ENCODE results near the gene NINL.
"Not testable (repeated sequence)": the region's sequence is repeated elsewhere in the genome, so short reads cannot be mapped to it uniquely, and the experiment has no call there.

NINL gene

DNA sequence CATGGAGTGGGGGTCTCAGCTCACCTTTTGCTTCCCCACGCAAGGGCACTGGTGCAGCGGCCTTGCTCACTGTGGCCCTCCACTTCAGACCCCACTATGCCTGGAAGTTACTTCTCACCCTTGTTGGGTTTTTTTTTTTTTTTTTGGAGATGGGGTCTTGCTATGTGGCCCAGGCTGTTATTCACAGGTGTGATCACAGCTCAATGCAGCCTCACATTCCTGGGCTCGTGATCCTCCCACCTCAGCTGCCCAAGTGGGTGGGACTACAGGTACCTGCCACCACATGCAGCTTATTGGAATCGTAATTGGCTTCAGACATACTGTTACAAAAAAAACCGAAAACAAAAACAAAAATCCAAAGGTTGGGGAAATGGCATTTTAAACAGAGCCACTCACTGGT is 32.4 kb downstream of the NINL start:
- H3K9me3 ChIP-seq (ENCODE audit: severe bottlenecking): no peaks in the 10 kb centered on the region
- H3K36me3 ChIP-seq: peaks cover 7% of the 10 kb centered on the region
- H3K27ac ChIP-seq: peak overlapping the region; percentile 82
- TF ChIP-seq, protein P1, sequence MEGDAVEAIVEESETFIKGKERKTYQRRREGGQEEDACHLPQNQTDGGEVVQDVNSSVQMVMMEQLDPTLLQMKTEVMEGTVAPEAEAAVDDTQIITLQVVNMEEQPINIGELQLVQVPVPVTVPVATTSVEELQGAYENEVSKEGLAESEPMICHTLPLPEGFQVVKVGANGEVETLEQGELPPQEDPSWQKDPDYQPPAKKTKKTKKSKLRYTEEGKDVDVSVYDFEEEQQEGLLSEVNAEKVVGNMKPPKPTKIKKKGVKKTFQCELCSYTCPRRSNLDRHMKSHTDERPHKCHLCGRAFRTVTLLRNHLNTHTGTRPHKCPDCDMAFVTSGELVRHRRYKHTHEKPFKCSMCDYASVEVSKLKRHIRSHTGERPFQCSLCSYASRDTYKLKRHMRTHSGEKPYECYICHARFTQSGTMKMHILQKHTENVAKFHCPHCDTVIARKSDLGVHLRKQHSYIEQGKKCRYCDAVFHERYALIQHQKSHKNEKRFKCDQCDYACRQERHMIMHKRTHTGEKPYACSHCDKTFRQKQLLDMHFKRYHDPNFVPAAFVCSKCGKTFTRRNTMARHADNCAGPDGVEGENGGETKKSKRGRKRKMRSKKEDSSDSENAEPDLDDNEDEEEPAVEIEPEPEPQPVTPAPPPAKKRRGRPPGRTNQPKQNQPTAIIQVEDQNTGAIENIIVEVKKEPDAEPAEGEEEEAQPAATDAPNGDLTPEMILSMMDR (IDR thresholded peaks at IDR 0.05; ENCODE audit: low read depth, low read length): no peak
- no peak for DNase-seq
- H3K4me3 ChIP-seq (ENCODE audit: low read depth, low read length): no peak overlapping the region
- no peaks in the 10 kb centered on the region for H3K27me3 ChIP-seq (ENCODE audit: insufficient read depth, low read depth, severe bottlenecking)

DNA sequence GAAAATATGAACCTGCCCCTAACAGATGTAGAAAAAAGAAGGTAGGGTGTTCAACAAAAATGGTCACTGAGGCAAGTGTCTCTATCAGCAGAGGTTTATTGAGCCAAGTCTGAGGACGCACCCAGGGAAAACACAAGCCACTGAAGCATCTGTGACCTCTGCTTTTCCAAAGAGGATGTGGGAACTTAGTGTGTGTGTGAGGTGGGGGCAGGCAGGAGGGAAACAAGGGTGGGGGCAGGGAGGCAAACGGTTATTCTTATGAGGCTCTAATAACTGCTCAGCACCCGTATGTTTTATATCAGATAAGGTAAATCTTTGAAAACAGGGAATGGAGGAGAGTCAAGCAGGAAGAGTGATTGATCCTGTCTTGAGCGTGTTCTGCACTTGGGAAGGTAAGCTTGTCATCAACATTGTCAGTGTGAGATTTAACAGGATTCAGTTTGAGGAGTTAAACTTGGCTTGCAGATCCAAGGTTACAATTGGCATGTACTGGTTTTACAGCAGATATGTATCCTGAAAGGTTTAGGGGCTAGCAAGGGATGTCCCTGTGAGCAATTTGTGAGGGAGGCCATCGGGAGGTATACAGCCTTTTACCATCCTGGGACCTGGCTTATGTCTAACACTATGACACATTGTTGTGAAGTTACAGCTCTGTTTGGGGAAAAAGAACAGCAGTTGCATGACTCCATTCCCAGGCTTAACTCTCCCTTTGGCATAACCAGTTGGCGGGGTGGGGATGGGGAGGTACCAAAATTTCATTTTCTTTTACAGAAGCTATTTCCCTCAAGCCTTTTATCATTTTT is 33.7 kb downstream of the NINL start:
- H3K36me3 ChIP-seq: peaks cover 4% of the 10 kb centered on the region; the same call in 1 of the 2 replicates
- no peak overlapping the region for H3K4me3 ChIP-seq (ENCODE audit: low read depth, low read length)
- TF ChIP-seq, protein P1 (IDR thresholded peaks at IDR 0.05; ENCODE audit: low read depth, low read length): no peak
- DNase-seq: peak; percentile 41
- H3K27ac ChIP-seq: peak overlapping the region; percentile 82
- no peaks in the 10 kb centered on the region for H3K9me3 ChIP-seq (ENCODE audit: severe bottlenecking)
- H3K27me3 ChIP-seq (ENCODE audit: insufficient read depth, low read depth, severe bottlenecking): no peaks in the 10 kb centered on the region

GRCh38 chr20:25550645-25551337 is 34.5 kb downstream of the NINL start:
- peak; percentile 65 for DNase-seq
- not testable (repeated sequence) for H3K36me3 ChIP-seq; H3K9me3 ChIP-seq (ENCODE audit: severe bottlenecking); H3K27me3 ChIP-seq (ENCODE audit: insufficient read depth, low read depth, severe bottlenecking); H3K4me3 ChIP-seq (ENCODE audit: low read depth, low read length)
- peak overlapping the region; percentile 82 for H3K27ac ChIP-seq

DNA sequence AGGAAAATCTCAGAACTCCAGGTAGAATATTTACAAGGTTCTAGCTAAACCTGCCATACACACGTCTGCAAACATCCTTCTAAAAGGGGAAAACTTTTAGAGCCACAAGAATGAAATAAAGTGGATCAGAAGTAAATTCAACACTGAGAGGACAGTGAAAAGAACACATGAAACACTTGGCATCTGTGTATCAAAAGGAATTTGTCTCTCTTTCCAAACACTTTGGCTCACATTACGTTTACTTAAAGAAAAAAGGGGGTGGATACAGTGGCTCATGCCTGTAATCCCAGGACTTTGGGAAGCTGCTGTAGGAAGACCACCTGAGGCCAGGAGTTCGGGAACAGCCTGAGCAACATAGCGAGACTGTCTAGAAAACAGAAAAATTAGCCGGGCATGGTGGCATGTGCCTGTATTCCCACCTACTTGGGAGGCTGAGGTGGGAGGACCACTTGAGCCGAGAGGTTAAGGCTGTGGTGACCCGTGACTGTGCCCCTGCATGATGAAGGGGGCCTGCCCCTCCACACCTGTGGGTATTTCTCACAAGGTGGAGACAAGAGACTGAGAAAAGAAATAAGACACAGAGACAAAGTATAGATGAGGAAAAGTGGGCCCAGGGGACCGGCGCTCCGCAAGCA is 35.4 kb downstream of the NINL start:
- TF ChIP-seq, protein P1 (IDR thresholded peaks at IDR 0.05; ENCODE audit: low read depth, low read length): no peak

GRCh38 chr20:25549172-25549773 is 36.1 kb downstream of the NINL start:
- TF ChIP-seq, protein P1 (IDR thresholded peaks at IDR 0.05; ENCODE audit: low read depth, low read length): no peak
- Histone ChIP-seq H3K9me3 (ENCODE audit: severe bottlenecking) (no peaks in the 10 kb centered on the region), H3K27ac (peak overlapping the region; percentile 82), H3K36me3 (peaks cover 8% of the 10 kb centered on the region; the same call in 1 of the 2 replicates), H3K4me3 (ENCODE audit: low read depth, low read length) (no peak overlapping the region), H3K27me3 (ENCODE audit: insufficient read depth, low read depth, severe bottlenecking) (no peaks in the 10 kb centered on the region)
- no peak for DNase-seq

More for the DNA sequence above, 35.4 kb downstream of the NINL start:
- DNase-seq: no peak
- peak overlapping the region; percentile 82 for H3K27ac ChIP-seq
- no peaks in the 10 kb centered on the region for H3K27me3 ChIP-seq (ENCODE audit: insufficient read depth, low read depth, severe bottlenecking)
- H3K4me3 ChIP-seq (ENCODE audit: low read depth, low read length): no peak overlapping the region
- H3K9me3 ChIP-seq (ENCODE audit: severe bottlenecking): no peaks in the 10 kb centered on the region
- H3K36me3 ChIP-seq: peaks cover 8% of the 10 kb centered on the region; the same call in 1 of the 2 replicates

All from WERI-Rb-1 (cell line).